PFSK-1 (cell line): ENCODE measurements around the gene DNAJC6.

Source experiments
- FOXP2 ChIP-seq: optimal IDR thresholded peaks from 2 replicates; pipeline ENCODE3; 2011; ENCODE audit warnings: borderline replicate concordance, control low read depth, inconsistent platforms; ENCODE audit not compliant: insufficient read depth; ENCODE audit errors: extremely low read length, extremely low read depth
- POLR2AphosphoS5 ChIP-seq: IDR thresholded peaks from 2 replicates; pipeline ENCODE4 v1.6.1; 2012; ENCODE audit warnings: low read depth, mild to moderate bottlenecking, control low read depth, low read length, moderate library complexity
- SIN3A ChIP-seq: IDR thresholded peaks from 2 replicates; pipeline ENCODE4 v1.6.1; 2012; ENCODE audit warnings: mild to moderate bottlenecking, low read length, moderate library complexity, borderline replicate concordance; ENCODE audit not compliant: insufficient read depth
- TAF1 ChIP-seq: IDR thresholded peaks from 2 replicates; pipeline ENCODE4 v1.6.1; 2012; ENCODE audit warnings: low read length, control low read depth, borderline replicate concordance; ENCODE audit not compliant: insufficient read depth

DNA sequence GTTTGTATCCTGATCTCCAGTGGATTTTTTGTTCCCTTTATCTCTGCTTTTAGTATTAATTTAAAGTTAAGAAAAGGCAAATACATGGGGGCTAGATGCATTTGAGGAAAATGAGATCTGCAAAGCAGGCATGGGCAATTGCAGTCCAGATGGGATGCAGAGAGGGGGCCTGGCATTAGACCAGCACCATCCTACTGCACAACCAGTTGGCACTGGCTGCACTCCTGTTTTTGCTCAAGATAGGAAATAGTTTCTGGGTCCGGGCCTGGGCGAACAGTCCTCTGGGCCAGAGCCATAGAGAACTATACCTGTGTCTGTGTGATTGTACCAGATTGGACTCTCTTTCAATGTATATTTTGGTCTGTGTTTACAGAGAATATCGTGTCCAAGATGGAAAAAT is 77.1 kb downstream of the DNAJC6 start:
- TF ChIP-seq TAF1, result no peak
- no peak for TF ChIP-seq POLR2AphosphoS5
- TF ChIP-seq FOXP2, result no peak
- no peak for TF ChIP-seq SIN3A
